Activated CD8-positive, alpha-beta memory T cell treated with anti-CD3 and anti-CD28 coated beads, Interleukin-2, amount 50 U/mL, for 24 hours (primary cell): ENCODE measurements around the gene FIBP.

Experiments used
- DNase-seq: peaks from one replicate; pipeline ENCODE4 v3.0.0-alpha.2; 2020; ENCODE audit errors: extremely low read depth

FIBP gene

DNA sequence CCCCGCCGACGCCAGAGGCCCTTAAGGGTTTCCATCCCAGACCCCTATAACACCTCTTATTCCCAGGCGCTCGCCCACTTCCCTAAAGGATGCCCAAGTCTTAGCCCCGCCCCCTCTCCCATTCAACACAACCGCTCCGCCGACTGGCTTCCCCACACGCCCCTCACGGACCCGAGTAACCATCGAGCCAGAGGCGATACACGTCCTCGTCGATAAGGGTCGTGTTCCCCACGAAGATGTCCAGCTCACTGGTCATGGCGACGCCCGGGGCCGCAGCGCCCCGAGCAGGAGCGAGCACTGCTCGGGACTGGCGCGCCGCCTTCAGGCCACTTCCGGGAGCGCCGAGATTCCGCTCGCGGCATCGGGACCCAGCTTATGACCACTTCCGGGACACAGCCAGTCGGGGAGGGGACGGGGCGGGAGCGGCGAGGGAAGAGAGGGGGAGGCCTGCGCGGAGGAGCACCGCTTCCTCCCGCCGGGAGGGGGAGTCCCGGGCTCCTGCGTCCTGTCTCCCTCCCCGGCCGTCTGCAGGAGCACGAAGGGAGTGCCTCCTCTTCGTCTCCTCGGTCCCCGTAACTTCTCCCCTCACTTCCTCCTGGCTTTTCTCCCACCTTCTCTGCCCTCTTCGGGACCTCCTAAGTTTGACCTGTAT lies at the start of gene FIBP:
TSS of gene FIBP (minus strand) at position 309 of the 652 bp plus-strand sequence. CDS start at position 256, 53 bp downstream.
- peak; percentile 89 for DNase-seq

- DNase-seq = no peak
These were observed 49.5 kb upstream of the FIBP start for GRCh38 chr11:65937766-65938165.

DNA sequence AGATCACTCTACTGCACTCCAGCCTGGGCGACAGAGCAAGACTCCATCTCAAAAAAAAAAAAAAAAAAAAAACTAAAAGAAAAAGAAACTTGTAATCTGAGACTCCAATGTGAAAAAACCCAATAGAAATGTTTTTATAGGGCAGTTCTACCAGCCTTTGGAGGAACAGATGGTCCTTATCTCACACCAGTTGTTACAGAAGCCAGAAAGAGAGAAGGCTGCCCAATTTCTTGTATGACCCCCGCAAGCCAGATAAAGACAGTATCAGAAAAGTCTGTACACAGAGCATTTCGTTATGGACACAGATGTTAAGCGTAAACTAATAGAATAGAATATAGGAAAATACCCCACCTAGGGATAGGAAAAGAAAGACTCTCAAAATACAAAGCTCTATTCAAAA lies 45.7 kb upstream of the FIBP start:
- DNase-seq = no peak

DNA sequence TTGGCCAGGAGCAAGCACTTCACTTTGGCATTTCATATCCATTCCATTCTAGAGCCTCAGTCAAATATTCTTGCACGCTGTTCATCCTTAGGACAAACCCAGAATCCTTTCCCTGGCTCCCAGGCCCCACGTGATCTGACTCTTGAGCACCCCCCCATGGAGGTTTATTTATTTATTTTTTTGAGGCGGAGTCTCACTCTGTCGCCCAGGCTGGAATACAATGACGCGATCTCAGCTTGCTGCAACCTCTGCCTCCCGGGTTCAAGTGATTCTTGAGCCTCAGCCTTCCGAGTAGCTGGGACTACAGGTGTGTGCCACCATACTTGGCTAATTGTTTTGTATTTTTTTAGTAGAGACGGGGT lies 44.3 kb upstream of the FIBP start:
- DNase-seq = no peak

DNA sequence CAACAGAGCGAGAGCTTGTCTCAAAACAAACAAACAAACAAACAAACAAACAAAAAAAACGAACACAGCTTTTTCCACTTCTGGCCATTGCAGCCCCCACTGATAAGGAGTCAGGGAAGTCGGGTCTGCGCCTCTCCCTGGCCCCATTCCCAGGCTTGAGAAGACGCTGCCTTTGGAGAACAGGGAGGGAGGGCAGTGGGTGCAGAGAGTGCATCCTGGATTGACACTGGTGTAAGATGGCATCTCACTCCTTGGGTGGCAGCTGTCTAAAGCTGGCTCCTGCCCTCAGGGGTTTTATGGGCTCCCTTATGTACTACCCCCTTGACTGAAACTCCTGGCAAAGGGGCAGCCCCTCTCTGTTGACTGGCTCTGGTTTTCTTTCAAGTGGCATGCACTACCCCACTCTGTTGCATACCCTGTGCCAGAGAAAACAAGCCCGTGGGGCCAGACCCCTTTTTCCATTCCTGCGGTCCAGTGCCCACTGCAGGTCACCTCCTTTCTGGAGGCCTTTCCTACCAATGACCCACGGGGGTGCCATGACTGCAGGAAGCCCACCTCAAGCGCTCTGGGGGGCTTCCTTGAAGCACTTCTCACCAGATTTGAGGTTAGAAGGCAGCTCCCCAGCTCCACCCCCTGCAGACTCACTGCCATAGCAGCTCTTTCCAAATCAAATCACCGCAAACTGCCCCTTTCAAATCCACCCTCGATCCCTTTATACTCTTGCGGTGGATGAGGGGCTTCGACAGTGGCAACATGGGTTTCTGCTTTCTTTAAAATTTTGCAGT lies 43.7 kb upstream of the FIBP start:
- no peak for DNase-seq

DNA sequence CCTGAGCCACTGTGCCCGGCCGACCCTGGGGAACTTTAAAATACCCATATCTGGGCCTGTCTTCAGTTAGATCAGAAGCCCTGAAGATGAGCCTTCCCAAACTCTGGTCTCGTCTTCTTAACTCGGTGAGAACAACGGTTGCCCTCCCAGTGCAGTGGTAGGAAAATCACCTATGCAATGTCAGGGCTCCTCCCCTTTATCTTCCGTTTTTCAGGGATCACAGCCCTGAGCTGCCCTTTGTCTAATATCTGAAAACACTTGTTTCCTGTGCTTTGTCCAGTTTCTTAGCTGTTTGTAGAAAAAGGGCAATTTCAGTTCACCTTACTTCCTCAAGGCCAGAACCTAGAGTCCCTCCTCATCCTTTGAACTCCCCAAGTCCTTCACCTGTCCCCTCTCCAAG lies 40.4 kb upstream of the FIBP start:
- DNase-seq = no peak

GRCh38 chr11:65927904-65928397 lies 39.7 kb upstream of the FIBP start:
- DNase-seq = peak; percentile 47

GRCh38 chr11:65925397-65925796 lies 37.1 kb upstream of the FIBP start:
- DNase-seq = no peak

GRCh38 chr11:65922565-65922964 lies 34.3 kb upstream of the FIBP start:
- DNase-seq = no peak

DNA sequence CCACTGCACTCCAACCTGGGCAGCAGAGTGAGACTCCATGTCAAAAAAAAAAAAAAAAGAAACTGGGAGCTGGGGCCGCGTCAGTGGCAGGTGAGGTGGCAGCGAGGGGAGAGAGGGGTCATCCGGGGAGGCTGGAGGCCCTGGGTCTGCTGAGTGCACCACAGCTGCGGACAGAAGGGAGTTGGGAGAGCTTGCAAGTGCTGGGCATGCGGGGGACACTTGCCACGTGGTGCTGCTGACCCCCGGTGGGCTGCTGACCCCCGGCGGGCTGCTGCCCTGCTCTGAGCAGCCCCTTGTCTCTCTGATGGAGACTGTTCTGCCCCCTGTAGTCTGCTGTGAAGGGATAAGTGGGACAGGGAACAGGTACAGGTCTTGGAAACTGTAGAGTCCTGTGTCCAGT lies 33.6 kb upstream of the FIBP start:
- no peak for DNase-seq

- no peak for DNase-seq
These were observed 32.8 kb upstream of the FIBP start for GRCh38 chr11:65921033-65921555.

- DNase-seq = no peak
These were observed 32.1 kb upstream of the FIBP start for GRCh38 chr11:65920372-65920802.

GRCh38 chr11:65919573-65920371 lies 31.5 kb upstream of the FIBP start:
- DNase-seq = no peak

- DNase-seq = peak; percentile 89
These were observed 30.9 kb upstream of the FIBP start, which contains the start of gene DRAP1 for GRCh38 chr11:65919141-65919572. TSS of gene DRAP1 (plus strand) at chr11:65919426. CDS start at chr11:65919502, 76 bp downstream.

GRCh38 chr11:65918211-65919140 lies 30.2 kb upstream of the FIBP start, which contains the start of gene C11orf68:
TSS of gene C11orf68 (minus strand) at chr11:65919062. CDS start at chr11:65919031, 31 bp downstream.
- no peak for DNase-seq

DNA sequence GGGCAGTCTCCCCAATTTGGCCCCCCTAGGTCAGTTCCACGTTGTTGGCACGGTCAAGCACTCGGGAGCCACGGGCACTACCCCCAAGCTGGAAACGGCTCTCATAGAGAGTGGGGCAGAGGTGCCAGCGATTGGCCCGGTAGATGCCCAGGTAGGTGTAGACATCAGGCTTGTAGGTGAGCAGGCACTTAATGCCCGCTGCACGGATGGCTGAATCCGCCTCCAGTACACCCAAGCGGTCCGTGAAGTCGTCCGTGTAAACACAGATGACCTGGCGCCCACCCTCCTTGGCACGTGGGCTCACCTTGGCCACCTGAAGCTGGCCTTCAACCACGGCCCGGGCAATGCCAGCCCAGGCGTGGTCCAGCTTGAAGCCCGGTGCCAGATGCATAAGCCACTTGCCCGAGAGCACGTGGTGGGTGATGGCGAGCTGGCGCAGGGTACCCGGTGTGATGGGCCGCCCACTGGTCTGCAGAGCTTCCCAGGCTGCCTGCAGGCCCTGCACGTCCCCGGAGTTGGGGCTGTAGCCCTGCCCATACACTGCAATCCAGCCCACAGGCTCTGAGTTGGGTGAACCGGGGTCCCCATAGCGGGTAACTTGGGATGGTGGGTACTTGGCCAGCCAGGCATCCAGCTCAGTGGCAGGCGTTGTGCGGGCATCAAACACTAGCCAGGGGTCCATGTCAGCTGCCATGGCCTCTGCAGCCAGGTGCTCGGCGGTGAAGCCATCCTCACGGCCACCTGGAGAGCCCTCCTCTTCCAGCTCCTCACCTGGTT lies 29.4 kb upstream of the FIBP start:
- no peak for DNase-seq

GRCh38 chr11:65917077-65917433 lies 28.8 kb upstream of the FIBP start:
- no peak for DNase-seq

DNA sequence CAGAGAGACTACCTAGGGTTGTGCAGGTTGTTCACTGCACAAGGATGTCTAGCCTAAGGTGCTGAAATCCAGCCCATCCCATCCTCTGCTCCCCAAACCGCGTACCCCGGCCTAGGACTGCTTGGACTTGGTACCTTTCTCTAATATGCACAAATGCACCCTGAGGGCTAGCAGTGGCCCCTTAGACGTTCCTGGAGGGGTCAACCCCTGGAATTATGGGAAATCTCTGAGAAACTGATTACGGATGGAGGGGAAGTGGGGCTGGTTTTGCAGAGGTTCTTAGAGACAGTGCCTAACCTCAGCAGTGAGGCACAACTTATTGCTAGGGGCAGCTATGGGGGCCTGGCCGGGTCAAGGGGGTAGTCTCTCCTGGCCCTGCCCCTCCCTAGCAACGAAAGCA lies 28.1 kb upstream of the FIBP start:
- DNase-seq = no peak

GRCh38 chr11:65915821-65916251 lies 27.6 kb upstream of the FIBP start:
- DNase-seq = no peak
